AG09319 (cell line): ENCODE data around the gene SYDE1.

Experiments used
- DNase-seq: peaks from one replicate; pipeline ENCODE4 v3.0.0-alpha.2; 2010; ENCODE audit warnings: low read depth; ENCODE audit errors: extremely low read depth
- TF ChIP-seq, protein P1 (sequence below): IDR thresholded peaks from 2 replicates; pipeline ENCODE4 v1.5.1; 2011; ENCODE audit warnings: low read depth, mild to moderate bottlenecking, inconsistent platforms, low read length, moderate library complexity

Gene SYDE1

DNA sequence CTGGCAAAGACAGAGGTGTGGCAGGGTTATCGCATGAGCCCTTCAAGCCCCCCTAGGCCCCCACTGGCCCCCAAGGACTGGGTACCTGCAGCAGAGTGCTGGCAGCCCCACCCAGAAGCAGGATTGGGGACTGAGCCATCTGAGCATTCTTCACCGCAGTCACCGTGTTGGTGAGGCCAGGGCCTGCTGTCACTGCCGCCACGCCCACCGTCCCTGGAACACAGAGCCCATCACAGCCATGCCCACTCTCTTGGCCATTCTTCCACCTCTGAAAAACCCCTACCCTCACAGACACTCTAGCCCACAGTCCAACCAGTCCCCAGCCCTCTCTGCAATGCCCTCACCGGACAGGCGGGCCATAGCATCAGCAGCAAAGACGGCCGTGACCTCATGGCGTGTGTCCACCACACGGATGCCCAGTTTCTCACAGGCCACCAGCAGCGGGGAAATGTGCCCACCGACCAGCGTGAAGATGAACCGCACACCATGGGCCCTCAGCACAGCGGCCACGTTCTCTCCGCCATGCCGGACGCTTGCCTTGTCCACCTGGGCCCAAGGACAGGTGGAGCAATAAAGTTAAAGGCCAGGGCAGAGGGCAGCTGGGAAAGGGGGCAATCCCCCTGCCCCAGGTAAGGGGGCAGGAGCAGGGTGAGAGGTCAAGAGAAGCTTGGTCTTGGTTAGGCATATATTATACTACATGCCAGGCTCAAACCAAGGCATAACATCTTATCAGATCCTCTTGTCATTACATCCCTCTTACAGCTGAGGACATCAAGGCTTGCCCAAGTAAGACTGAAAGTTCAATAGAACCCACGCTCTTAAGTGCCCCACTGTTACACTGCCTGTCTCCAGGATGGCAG is 16.1 kb downstream of the SYDE1 start:
- DNase-seq: no peak
- TF ChIP-seq, protein P1, sequence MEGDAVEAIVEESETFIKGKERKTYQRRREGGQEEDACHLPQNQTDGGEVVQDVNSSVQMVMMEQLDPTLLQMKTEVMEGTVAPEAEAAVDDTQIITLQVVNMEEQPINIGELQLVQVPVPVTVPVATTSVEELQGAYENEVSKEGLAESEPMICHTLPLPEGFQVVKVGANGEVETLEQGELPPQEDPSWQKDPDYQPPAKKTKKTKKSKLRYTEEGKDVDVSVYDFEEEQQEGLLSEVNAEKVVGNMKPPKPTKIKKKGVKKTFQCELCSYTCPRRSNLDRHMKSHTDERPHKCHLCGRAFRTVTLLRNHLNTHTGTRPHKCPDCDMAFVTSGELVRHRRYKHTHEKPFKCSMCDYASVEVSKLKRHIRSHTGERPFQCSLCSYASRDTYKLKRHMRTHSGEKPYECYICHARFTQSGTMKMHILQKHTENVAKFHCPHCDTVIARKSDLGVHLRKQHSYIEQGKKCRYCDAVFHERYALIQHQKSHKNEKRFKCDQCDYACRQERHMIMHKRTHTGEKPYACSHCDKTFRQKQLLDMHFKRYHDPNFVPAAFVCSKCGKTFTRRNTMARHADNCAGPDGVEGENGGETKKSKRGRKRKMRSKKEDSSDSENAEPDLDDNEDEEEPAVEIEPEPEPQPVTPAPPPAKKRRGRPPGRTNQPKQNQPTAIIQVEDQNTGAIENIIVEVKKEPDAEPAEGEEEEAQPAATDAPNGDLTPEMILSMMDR: no peak

DNA sequence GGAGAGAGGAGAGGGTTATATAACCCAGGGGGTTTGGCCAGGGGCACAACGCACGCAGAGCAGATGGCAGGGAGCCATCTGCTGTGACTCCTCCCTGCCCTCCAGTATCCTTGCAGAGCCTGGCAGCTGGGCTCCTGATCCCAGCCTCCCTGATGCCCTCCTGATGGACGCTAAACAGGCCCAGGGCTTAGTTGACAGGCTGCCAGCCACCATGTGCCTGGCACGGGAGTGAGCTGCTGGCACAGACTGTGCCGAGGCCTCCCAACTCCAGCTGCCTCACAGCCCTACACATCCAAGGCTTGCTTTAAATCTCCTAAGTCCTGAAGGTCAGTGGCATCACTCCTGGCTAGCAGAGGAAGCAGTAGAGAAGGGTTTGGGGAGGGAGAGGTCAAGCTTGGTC is 16.7 kb downstream of the SYDE1 start:
- no peak for DNase-seq
- TF ChIP-seq, protein P1: no peak

GRCh38 chr19:15124572-15125231 is 17.5 kb downstream of the SYDE1 start:
- TF ChIP-seq, protein P1: no peak
- DNase-seq: no peak

- TF ChIP-seq, protein P1: 0 out of 2 replicates have a peak, but pooled peaks have one; percentile 4
- DNase-seq: peak; percentile 94
These were observed 18.2 kb downstream of the SYDE1 start for GRCh38 chr19:15125232-15126067.

- TF ChIP-seq, protein P1: no peak
- DNase-seq: no peak
These were observed 19.1 kb downstream of the SYDE1 start for GRCh38 chr19:15126131-15126910.

GRCh38 chr19:15128162-15128770 is 21.1 kb downstream of the SYDE1 start:
- TF ChIP-seq, protein P1: no peak
- DNase-seq: no peak
